ENCODE measurements around the gene SAMD14.
"Not testable (repeated sequence)": the region's sequence is repeated elsewhere in the genome, so short reads cannot be mapped to it uniquely, and the experiment has no call there.

SAMD14 gene

DNA sequence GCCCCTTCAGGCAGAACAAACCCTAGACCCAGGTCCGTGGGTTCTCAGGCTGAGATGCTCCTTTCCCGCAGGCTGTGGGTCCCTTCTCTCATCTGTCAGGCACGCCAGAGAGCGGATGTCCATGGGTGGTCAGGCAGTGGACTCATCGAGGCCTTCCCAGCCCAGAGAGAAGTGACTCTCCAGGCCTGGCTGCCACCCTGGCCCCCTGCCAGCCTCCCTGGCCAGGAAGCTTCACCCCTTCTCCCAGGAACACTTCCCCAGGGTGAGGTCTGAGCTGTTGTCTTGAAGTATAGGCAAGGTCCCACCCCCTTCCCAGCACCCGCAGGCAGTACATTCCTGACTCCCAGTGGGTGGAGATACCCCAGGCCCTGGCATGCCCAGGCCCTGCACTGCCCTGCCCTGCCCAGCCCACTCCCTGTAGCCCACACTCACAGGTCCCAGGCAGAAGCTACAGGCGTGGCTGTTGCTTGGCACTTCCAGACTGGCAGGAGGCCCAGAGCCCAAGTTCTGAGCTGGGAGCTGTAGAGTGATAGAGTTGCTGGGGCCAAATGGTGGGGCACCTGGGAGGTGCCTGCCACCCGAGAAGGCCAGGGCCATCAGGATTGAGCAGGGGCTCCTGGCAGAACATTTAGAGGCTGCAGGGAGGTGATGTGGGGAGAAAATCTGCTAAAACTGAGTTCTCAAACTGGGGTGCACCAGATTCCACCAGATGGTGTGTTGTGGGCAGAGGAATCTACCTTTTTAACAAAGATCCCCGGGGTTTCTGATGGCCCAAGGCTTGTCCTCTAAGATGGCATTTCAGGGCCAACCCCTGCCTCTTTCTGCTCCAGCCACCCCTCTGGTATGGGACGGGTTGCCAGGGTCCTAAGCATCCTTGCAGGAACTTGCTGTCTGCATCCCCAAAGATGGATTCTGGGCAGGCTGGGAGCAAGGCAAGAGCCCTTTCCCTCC is 67.4 kb downstream of the SAMD14 start:
- peak overlapping the region; percentile 100 for H3K27ac ChIP-seq
- DNase-seq (ENCODE audit: low read depth, low spot score): peak; percentile 98

DNA sequence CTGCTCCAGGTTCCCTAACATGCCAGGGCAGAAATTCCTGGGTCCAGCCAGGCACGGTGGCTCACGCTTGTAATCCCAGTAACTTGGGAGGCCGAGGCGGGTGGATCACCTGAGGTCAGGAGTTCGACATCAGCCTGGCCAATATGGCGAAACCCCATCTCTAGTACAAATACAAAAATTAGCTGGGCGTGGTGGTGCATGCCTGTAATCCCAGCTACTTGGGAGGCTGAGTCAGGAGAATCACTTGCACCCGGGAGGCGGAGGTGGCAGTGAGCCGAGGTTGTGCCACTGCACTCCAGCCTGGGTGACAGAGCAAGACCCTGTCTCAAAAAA is 68.3 kb downstream of the SAMD14 start:
- not testable (repeated sequence) for DNase-seq (ENCODE audit: low read depth, low spot score)
- peak overlapping the region; percentile 100 for H3K27ac ChIP-seq

DNA sequence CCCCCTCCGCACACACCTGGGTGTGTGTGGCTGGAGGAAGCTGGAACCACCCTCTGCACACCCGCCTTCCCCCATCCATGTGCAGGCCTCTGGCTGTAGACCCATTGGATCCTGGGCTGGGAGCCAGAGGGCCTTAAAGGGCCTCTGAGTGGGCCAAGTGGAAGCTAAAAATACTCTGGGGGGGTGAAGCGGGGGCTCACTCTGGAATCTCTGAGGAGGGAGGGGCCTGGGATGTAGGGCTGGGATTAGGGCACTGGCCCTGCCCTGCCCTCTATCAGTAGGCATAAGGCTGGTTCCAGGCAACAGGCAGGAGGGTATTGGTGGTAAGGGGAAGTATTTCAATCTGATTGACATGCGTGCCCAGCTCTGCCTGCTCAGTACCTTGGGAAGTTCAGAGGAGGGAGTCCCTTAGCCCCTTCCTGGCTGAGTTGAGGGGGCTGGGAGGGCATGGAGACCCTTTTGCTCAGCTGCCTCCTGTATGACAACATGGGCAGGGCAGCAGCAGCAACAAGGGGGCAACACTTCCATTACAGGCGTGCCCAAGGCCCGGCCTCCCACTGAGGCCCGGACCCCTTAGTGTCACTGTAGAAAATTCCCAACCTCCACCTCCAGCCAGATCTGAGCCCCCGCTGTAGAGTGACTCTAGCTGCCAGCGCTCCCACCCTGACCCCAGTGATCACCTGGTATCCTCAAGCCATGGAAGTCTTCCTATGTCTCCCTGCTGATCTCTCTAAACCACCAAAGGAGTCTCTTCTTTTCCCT is 68.8 kb downstream of the SAMD14 start:
- H3K27ac ChIP-seq: peak overlapping the region; percentile 100
- DNase-seq (ENCODE audit: low read depth, low spot score): no peak
